DMS153 (cell line): ENCODE measurements around the gene CTRB1.

Experiments
- DNase-seq: peaks from one replicate; lab custom pipeline; 2025; lab: John Stamatoyannopoulos, UW

Gene CTRB1

DNA sequence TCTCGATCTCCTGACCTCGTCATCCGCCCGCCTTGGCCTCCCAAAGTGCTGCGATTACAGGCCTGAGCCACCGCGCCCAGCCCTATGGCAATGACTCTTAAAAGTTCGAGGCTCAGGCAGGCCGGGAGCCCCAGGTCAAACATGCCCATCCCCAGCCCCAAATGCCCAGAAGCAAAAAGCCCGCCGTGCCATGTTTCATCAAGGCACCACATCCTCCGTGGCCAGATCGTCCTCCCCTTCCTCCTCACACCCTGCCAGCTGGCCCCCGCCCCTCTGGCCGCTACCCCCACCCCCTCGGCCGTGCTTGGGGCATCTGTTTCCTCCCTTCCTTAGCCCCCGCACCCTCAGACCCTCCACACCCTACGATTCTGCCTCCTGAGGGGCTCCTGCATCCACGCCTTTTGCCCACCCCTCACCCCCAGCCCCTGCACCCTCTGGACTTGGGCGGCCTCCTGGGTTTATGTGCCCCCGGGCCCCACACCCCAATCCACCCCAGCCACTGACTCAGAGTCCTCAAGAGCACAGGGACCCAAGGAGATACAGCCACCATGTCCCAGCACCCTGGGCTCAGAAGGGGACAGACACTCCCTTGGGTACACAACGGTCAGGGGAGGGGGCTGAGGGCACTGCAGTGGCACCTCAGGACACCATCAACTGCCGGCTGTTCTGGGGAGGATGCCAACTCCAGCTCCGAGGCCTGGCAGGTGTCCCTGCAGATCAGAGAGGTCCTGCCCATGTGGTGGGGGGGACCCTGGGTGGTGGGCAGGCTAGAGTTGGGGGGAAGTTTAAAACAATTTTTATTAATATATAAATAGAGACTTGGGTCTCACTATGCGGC, 7.1 kb downstream of the CTRB1 start:
- DNase-seq = no peak

DNA sequence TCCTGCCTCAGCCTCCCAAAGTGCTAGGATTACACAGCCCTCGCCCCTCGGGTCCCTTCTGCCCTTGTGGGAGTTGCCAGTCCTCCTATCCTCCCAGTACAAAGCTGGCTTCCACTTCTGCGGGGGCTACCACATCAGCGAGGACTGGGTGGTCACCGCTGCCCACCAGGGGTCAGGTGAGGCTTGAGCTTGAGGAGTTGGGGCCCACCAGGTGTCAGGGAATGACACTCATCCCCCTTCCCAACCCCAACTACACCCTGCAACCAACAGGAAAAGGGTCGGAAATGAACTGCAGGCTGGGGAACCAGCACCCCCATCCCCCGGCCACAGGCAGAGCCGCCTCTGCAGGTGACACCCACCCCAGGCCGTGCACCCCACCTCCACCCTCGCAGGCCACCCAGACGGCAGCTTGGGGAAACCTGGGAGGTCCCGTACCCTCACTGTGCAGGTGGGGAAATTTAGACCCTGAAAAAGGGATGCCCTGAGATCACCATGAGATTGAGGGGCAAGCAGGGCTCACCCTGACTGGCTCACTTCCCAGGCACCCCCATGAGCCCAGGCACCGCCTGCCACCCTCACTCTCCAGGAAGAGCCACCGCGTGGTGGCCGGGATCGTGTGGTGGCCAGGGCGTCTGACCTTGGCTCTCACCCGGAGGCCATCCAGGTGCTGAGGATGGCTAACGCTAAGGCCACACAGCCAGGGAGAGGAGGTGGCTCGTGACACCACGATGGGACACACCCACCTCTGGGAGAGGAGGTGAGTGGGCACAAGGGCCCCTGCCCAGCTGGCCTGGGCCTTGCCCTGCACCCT, 8.0 kb downstream of the CTRB1 start:
- DNase-seq = no peak

DNA sequence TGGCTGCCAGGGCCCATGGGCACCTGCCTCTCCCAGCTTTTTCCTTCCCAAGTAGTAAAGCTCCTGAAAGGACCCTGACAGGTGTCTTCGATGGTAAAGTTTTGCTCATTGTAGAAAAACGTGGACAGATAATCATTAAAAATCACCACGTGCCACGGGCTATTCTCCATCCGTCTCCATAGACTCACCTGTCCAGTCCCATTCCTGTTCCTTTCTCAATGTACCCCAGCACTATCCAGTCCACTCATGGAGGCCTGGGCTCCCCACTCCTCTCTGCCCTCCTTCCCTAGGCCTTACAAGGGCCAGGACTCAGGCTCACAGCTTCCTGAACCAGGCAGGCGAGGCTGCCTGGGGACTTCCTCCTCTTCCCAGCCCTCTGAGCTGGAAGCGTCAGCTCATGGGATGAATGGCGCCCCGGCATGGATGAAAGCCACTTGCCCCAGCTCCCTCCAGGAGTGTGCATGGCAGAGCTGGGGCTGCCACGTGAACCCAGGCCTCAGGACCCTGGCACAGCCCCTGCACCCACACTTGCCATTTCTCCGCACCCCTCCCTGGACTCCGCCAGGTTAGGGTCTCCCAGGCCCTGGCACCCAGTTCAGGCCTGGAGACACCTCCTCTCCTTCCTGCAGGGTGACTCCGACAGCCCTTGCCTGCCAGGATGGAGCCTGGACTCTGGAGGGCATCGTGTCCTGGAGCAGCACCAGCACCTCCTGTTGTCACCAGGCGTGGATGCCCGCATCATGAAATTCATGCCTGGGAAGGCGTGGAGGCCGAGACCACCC, 8.8 kb downstream of the CTRB1 start:
- DNase-seq = no peak

DNA sequence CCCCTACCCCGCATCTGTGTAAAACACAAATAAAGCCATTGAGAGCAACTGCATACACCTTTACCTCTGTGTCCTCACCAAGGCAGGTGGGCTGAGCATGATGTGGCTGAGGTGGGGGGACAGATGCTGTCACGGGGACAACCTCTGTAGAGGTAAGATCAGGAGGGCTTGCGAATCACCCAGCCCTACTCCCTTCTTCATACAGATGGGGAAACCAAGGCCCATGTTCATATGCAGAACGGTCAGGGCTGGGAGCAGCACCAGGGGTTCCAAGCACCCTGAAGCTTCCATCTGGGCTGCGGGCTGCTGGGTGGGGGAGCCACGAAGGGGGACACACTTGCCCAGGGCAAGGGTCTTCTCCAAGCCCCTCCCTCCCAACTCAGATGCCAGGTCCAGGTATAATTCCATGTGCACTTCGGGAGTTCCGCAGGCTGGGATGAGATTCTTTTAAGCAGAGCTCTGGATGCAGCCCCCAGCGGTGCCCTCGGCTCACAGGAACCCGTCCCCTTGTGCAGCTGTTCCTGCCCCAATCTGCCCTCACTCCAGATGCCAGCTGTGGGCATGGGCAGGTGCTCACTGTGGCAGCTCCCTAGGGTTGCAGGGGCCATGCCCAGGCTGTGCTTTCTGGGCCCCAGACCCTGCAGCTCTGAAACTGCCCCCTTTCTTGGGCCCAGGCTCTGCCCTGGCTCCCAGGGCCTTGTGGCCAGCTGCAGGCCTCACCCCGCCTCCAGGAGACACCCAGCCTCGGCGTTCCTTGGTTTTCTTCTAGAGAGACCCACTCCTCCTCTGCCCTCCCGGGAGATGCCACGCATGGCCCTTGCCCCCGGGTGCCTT, 9.6 kb downstream of the CTRB1 start:
- DNase-seq = no peak

DNA sequence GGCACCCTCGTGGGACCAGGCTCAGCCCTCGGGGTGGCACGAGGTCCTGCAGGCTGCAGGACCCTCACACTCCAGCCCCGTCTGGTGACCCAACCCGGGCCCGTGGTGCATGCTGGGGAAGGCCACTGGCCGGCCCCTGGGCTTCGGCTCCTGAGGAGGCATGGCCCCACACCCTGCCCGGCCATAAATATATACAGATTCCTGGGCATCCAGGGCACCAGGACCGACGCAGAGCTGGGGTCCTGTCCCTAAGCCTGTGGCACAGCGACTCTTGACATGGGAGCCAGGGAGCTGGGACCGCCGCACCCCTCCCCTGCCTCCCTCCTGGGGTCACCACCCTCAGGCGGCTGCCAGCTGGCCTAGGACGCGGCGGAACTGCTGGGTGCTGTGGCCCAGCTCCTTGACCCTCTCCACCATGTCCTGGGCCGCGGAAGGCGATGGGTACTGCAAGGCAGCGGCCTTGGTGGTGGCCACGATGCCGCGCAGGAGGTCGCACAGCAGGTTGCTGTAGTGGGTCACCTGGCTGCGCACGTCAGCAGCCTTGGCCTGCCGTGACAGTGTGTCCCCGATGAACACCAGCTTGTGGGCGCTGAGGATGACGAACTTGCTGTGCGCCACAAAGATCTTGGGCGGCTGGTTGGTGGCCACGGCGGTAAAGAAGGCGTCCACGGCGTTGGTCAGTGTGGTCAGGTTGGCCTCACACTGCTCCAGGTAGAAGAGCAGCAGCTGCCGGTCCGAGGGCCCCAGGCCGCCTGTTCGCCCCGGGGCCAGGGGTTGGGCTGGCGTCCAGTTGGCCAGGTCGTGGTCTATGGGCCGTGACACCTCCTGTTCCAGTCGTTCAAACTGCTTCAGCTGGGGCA, 10.6 kb downstream of the CTRB1 start:
- no peak for DNase-seq

DNA sequence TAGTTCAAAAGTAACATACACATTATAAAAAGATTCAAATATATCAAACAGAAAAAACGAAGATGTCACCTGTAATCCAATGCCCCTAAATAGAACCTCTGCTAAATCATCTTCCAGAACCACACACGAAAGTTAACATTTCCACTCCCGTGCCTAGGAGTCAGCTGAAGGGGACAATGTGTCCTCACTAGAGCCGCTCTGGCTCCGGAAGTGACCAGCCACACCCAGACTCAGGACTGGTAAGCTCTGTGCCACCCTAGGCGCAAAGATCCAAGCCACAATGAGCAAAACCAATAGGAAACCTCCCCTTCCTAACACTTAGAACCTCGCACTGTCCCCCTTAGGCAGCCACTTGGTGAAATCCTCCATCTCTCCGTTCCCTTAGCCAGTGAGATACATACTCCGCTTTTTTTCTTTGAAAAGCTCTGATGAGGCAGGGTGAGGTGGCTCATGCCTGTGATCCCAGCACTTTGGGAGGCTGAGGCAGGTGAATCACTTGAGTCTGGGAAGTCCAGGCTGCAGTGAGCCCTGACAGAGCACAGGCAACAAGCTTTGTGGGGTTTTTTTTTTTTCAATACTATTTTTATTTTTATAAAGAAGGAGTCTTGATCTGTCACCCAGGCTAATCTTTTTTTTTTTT, 11.8 kb downstream of the CTRB1 start:
- DNase-seq = no peak

DNA sequence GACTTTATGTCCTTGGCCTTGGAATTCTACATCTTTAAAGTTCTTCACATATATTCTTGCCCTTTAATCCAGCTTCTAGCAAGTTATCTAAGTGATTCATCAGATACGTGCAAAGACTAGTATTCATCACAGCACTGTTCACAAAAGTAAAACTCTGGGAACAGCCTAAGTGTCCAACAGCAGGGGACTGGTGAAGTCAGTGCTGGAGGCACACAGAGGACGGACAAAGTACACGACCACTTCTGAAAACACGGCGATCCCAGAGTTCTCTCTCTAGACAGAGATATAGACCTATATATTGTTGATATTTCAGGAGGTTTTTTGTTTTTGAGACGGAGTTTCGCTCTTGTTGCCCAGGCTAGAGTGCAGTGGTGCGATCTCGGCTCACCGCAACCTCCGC, 12.8 kb downstream of the CTRB1 start:
- no peak for DNase-seq

DNA sequence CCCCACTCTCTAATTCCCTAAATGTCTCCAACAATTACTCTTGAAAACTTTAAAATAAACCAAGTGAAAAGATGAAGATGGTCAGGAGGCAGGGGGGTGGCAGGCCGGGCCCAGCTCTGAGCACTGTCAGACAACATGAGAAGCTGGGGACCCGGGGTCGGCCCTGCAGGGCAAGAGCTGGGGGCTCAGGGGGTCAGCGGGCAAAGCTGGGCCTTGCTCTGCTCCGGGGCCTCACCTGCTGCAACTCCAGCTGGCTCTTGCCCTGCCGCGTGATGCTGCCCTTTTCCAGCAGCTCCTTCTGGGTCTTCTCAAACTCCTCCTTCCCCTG, 14.8 kb downstream of the CTRB1 start:
- DNase-seq = no peak

DNA sequence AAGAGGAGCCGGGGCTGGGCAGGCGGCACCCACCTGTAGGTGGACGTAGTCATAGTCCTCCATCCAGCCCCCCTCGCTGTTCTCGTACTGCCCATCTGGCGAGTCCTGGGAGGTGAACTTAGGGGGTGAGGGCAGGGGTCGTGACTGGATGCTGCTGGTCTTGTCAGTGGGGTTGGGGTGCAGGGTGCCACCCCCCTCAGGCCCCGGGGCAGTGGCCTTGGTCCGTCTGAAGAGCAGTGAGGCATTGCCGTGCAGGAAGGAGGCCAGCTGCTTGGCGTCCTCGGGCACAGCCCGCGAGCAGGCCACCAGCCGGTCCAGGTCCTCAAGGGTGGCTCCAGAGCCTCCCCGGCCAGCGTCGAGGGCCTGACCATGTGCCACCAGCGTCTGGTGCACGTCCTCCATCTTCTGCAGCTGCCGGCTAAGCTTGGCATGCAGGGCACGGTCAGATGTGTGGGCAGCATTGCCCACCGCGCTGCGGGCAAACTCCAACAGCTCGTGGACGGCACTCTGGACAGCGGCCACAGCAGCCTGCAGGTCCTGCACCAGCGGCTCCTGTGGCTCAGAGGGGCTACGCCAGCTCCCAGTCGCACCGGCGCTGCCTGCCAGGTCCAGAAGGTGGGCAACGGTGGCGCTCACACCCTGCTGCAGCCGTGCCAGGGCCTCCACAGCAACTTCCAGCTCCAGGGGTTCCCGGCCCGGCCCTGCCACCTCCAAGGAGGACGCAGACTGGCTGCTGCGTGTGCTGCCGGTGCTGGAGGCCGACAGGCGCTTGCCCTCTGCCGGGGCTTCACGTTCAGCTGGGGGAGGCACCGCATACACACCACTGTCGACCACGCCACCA, 16.3 kb downstream of the CTRB1 start:
- DNase-seq = no peak

DNA sequence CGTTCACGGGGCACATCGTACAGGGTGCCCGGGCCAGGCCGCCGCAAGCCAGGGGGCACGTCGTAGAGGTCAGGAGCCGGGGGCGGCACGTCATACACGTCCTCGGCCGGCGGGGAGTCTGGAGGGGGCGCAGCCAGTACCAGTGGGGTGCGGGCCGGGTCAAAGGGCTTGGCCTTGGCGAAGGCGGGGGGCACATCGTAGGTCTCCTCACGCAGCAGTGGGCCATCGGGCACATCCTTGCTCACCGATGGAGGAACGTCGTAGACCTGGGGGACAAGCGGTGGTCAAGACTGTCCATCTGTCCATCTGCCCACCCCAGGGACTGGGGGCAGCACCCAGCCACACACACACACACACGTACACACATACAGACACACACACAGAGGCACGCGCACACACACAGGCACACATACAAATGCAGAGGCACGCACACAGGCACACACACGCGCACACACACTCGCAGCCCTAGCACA, 17.0 kb downstream of the CTRB1 start:
- DNase-seq = no peak

DNA sequence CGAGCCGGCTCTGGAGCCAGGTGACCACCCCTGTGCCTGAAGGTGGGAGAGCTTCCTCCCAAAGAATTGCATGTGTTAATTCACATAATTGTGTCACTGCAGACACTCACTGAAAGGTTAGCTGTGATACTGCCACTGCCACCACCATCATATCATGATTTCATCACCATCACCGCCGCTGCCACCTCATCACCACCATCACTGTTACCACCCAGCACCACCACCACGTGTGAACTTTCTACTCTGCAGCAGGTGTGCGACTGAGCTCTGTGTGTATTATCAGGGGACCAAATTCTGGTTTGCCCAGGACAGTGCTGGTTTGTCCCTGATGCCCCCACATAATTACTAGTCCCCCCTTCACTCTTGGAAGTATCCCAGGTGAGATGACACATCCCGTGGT, 17.4 kb downstream of the CTRB1 start:
- DNase-seq = no peak

DNA sequence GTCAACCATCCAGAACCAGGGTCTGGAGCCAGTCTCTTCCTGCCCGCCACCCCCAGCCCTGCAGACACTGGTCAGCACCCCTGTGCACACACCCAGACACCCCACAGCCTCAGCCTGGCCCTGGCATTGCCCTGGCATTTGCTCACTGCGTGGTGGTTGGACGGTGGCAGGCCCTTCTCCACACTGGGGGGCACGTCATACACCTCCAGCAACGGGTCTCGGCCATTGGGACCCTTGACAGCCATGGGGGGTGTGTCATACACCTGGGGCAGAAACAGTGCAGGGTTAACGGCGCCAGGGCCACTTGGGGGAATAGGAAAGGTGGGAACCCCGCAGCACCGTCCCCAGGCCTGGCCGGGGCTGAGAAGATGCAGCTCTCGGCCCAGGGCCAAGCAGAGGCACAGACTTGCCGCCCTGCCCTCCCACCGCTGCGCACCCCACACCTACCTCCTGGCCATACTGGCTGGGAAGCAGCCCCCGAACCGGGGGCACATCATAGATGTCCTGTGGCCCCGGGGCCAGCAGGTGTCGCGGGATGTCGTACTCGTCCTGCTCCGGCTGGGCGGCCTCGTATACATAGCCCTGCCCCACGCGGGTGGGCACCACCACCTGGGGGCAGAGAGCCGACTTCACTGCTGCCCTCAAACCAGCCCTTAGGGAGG, 18.1 kb downstream of the CTRB1 start:
- DNase-seq = no peak

DNA sequence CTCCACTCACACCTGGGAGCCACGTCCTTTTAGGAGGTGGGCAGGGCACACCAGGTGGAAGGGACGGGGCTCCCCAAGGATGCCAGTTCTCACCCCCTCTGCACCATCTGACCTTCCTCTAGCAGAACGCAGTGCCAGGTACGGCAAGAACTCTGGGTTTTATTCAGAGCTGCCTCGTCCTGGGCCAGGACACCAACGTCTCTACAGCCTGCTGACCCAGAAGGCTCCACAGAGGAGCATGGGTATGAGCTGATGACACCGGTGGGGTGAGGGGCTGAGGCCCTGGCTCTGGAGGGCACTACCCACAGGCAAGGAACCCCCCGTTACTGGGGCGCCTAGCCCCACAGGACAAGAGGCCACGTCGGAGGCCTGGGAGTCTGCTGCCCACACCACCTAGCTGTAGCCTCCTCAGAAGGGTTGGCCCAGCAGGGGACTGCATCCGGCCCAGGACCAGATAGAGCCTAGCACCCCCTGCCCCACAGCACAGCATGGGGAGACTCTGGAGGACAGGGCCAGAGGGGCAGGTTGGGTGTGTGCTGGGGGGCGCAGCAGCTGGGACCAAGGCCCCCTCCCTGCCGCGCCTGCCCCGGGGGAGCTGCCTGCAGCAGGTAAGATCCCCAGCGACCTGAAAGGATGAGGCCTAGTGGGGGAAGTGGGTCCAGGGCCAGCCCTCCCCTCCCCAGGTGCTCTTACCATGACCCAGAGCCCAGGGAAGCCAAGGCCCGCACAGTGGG, 18.8 kb downstream of the CTRB1 start:
- no peak for DNase-seq

DNA sequence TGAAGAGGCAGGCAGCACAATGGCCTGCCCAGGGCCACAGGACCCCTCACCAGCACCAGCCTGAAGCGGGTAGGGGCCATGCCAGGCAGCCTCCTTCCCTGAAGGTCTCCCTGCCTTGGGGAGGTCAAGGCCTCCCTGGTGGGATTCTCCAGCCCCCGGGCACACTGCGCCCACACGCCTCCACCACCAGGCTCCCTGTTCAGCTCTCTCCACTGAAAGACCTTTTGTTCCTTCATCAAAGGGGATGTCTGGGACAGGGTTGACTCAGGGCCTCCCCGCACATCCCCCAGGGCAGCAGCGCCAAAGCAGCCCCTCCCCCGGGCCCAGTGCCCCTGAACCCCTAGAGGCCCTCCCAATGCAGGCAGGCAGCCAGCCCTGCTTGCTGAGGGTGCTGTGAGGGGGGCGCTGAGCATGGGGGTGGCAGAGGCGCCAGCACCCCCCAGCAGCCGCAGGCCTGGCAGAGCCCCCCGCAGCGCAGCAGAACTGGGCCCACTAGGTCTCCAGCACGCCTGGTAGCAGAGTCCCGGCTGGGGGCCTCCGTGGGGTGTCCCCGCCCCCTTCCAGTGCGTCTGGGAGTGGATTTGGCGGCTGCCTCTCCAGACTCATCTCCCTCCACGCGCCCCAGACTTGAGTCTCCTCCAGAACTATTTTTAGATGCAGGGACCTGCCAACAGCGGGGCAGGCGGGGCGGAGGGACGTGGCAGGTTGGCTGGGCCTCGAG, 19.5 kb downstream of the CTRB1 start:
- no peak for DNase-seq

DNA sequence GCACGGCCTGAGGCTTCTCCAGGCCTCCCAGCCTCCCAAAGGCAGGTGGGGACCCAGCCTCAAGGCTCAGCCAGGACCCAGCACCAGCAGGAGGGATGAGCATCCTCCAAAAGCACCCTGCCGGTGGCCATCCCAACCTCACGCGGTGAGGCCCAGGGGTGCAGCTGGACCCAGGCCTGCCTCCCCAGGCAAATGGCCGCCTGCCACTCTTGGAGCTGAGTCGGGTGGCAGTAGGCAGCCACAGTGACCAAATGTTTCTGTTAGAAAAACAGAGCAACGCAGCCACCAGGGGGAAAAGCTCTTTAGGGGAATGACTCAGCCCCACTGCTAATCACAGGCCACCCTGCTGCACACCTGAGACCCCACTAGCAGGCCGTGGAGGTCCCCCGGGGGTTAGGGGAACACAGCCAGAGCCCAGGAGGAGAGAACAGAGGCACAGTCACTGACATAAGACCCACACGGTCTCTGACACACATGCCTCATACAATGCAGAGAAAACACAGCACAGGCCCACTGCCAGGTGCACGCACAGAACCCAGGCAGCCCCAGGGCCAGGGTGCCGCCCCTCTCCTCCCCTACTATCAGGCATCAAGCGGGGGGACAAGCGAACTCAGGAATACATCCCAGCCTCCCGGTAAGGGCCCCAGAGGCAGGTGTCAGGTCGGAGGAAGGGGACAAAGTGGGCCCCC, 20.2 kb downstream of the CTRB1 start:
- no peak for DNase-seq

DNA sequence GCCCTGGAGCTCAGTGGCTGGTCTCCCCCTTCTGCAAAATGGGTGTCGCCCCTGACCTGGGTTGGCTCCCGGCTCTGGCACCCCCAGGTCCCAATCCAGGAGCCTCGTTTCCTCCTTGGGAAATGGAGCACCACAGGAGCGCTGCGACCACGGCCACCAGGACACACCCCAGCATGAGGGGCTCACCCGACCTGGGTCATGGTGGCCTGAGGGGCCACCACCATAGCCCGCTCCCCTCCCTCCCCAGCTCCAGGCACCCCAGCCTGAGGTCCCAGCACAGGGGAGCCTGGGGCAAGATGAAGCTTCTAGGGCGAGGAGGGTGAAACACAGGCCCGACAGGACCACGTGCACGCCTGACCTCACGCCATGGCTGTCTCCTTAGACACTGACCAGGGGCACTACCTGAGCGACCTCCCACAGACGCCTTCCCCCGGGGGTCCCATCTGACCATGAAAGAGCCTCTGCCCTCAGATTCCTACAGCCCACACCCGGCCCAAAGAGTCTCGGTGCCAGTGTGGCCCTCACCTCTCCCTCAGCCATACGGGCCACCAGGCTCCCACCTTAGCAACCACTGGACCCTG, 20.8 kb downstream of the CTRB1 start:
- DNase-seq = no peak
